Nephron progenitor cell (in vitro differentiated cells): ENCODE results near the gene CDKAL1.
"Not testable (repeated sequence)": the region's sequence is repeated elsewhere in the genome, so short reads cannot be mapped to it uniquely, and the experiment has no call there.

Source experiments
- DNase-seq: peaks from one replicate; pipeline ENCODE4 v3.0.0; 2021
- H3K27ac Mint-ChIP-seq: 2 replicates; pipeline ENCODE4 v1.8.0; 2021; ENCODE audit warnings: mild to moderate bottlenecking, moderate library complexity, mixed read lengths
- H3K27me3 Mint-ChIP-seq: 2 replicates; pipeline ENCODE4 v1.8.0; 2021; ENCODE audit warnings: mild to moderate bottlenecking, low read depth, mixed read lengths; ENCODE audit not compliant: poor library complexity
- H3K36me3 Mint-ChIP-seq: 2 replicates; pipeline ENCODE4 v1.8.0; 2021; ENCODE audit warnings: low read depth, mixed read lengths
- H3K4me1 Mint-ChIP-seq: 2 replicates; pipeline ENCODE4 v1.8.0; 2021; ENCODE audit warnings: mixed read lengths
- H3K4me3 Mint-ChIP-seq: 2 replicates; pipeline ENCODE4 v1.8.0; 2021; ENCODE audit warnings: mild to moderate bottlenecking, moderate library complexity, mixed read lengths
- H3K9me3 Mint-ChIP-seq: 2 replicates; pipeline ENCODE4 v1.8.0; 2021; ENCODE audit warnings: mild to moderate bottlenecking, moderate library complexity, mixed read lengths
- CTCF ChIP-seq: fragments of 200-600 bp; sonication (generic); IDR thresholded peaks from 2 replicates; pipeline ENCODE4 v1.5.0; 2021; ENCODE audit warnings: antibody characterized with exemption

CDKAL1 gene

GRCh38 chr6:20722455-20722854 is 188.2 kb downstream of the CDKAL1 start:
- no peak overlapping the region for H3K27ac Mint-ChIP-seq
- no peak overlapping the region for H3K4me3 Mint-ChIP-seq
- H3K4me1 Mint-ChIP-seq = no peaks in the 10 kb centered on the region
- TF ChIP-seq CTCF = no peak
- no peaks in the 10 kb centered on the region for H3K9me3 Mint-ChIP-seq
- no peaks in the 10 kb centered on the region for H3K27me3 Mint-ChIP-seq
- DNase-seq = no peak
- H3K36me3 Mint-ChIP-seq = peaks cover 11% of the 10 kb centered on the region

- Mint-ChIP-seq H3K27ac (no peak overlapping the region), H3K27me3 (no peaks in the 10 kb centered on the region), H3K36me3 (peaks cover 11% of the 10 kb centered on the region), H3K4me3 (no peak overlapping the region), H3K4me1 (no peaks in the 10 kb centered on the region), H3K9me3 (no peaks in the 10 kb centered on the region)
- no peak for DNase-seq
- no peak for TF ChIP-seq CTCF
These were observed 189.0 kb downstream of the CDKAL1 start for GRCh38 chr6:20723236-20723635.

- no peak overlapping the region for H3K27ac Mint-ChIP-seq
- no peaks in the 10 kb centered on the region for H3K27me3 Mint-ChIP-seq
- no peaks in the 10 kb centered on the region for H3K9me3 Mint-ChIP-seq
- no peak for DNase-seq
- H3K4me1 Mint-ChIP-seq = peaks cover under 1% of the 10 kb centered on the region
- peaks cover 11% of the 10 kb centered on the region for H3K36me3 Mint-ChIP-seq
- H3K4me3 Mint-ChIP-seq = no peak overlapping the region
- no peak for TF ChIP-seq CTCF
These were observed 190.4 kb downstream of the CDKAL1 start for GRCh38 chr6:20724443-20725190.

- H3K36me3 Mint-ChIP-seq = peaks cover 11% of the 10 kb centered on the region
- not testable (repeated sequence) for H3K4me1 Mint-ChIP-seq, H3K4me3 Mint-ChIP-seq, H3K9me3 Mint-ChIP-seq, H3K27ac Mint-ChIP-seq, DNase-seq, H3K27me3 Mint-ChIP-seq
These were observed 191.0 kb downstream of the CDKAL1 start for GRCh38 chr6:20725235-20725634.

GRCh38 chr6:20729086-20729485 is 194.8 kb downstream of the CDKAL1 start:
- Mint-ChIP-seq H3K9me3 (no peaks in the 10 kb centered on the region), H3K36me3 (no peaks in the 10 kb centered on the region), H3K4me3 (no peak overlapping the region), H3K27ac (no peak overlapping the region), H3K4me1 (peaks cover 35% of the 10 kb centered on the region), H3K27me3 (no peaks in the 10 kb centered on the region)
- no peak for DNase-seq
- TF ChIP-seq CTCF = no peak

- H3K36me3 Mint-ChIP-seq, H3K9me3 Mint-ChIP-seq, H3K27me3 Mint-ChIP-seq: not testable (repeated sequence)
- peak overlapping the region; percentile 21 for H3K4me3 Mint-ChIP-seq
- peak; percentile 5 for DNase-seq
- H3K4me1 Mint-ChIP-seq = peaks cover 42% of the 10 kb centered on the region
- peak overlapping the region; percentile 73 for H3K27ac Mint-ChIP-seq
These were observed 198.1 kb downstream of the CDKAL1 start for GRCh38 chr6:20732362-20732761.

GRCh38 chr6:20732896-20733295 is 198.6 kb downstream of the CDKAL1 start:
- DNase-seq = no peak
- TF ChIP-seq CTCF = no peak
- peak overlapping the region; percentile 73 for H3K27ac Mint-ChIP-seq
- no peaks in the 10 kb centered on the region for H3K27me3 Mint-ChIP-seq
- no peaks in the 10 kb centered on the region for H3K36me3 Mint-ChIP-seq
- H3K9me3 Mint-ChIP-seq = no peaks in the 10 kb centered on the region
- H3K4me3 Mint-ChIP-seq = peak overlapping the region; percentile 16
- H3K4me1 Mint-ChIP-seq = peaks cover 42% of the 10 kb centered on the region
